ENCODE measurements around the gene TMEM184B. TPM values are rescaled to one million over a fixed set of nuclear protein-coding genes. Genes with fewer than 3 reads are reported as not detected.
A peak's percentile ranks its signal among the peaks of the same experiment; 100 is the strongest.

Gene TMEM184B
- polyA plus RNA-seq, 1 donor (not counting 4 experiments of a cell fraction or from before 2014, with no cell fraction given) = 18.8 TPM

DNA sequence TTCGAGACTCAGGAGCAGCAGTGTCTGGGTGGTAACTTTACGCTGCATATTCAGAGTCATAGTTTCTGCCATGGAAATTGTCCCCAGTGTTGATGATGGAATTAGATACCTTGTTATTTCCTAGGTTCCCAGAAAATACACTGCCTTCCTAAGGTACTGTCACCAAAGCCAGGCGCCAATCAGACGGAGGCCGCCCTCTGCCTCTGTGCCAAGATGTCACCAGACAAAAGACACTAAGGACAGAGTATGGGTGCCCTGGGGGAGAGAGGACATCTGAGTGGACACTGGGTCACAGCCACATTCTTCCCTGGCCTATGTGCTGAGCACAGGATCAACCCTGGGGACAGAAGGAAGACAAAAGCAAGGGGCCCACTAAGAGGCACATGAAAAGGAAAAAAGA, 102.3 kb downstream of the TMEM184B start:
- dilution Hi-C loops (cut with MboI; ENCODE audit: extremely low pct_ligation_motif_present, low sequenced_read_pairs) = no loop called here
- H3K9me3 ChIP-seq (ENCODE audit: control insufficient read depth, low read depth, low read length) = no peaks in the 10 kb centered on the region
- TF ChIP-seq, protein P1, sequence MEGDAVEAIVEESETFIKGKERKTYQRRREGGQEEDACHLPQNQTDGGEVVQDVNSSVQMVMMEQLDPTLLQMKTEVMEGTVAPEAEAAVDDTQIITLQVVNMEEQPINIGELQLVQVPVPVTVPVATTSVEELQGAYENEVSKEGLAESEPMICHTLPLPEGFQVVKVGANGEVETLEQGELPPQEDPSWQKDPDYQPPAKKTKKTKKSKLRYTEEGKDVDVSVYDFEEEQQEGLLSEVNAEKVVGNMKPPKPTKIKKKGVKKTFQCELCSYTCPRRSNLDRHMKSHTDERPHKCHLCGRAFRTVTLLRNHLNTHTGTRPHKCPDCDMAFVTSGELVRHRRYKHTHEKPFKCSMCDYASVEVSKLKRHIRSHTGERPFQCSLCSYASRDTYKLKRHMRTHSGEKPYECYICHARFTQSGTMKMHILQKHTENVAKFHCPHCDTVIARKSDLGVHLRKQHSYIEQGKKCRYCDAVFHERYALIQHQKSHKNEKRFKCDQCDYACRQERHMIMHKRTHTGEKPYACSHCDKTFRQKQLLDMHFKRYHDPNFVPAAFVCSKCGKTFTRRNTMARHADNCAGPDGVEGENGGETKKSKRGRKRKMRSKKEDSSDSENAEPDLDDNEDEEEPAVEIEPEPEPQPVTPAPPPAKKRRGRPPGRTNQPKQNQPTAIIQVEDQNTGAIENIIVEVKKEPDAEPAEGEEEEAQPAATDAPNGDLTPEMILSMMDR (optimal IDR thresholded peaks at IDR 0.05 in 1 of 3, IDR thresholded peaks at IDR 0.05 in 1 of 3, conservative IDR thresholded peaks at IDR 0.05 in 1 of 3; ENCODE audit: extremely low read depth in 1 of 3, insufficient read depth in 2 of 3, low read length in 3 of 3) = no peak
- no peak for TF ChIP-seq EZH2 (IDR thresholded peaks at IDR 0.05; ENCODE audit: low read length)
- DNase-seq (ENCODE audit: low read depth, low spot score) = no peak
- H3K4me3 ChIP-seq (ENCODE audit: control insufficient read depth in 2 of 3, extremely low read depth in 1 of 3, insufficient read depth in 2 of 3, low read depth in 1 of 3, low read length in 3 of 3) = no peak overlapping the region
- H3K36me3 ChIP-seq (ENCODE audit: control insufficient read depth in 2 of 2, extremely low read depth in 1 of 2, insufficient read depth in 2 of 2, low read length in 2 of 2) = no peaks in the 10 kb centered on the region
- no peaks in the 10 kb centered on the region for H4K20me1 ChIP-seq (ENCODE audit: control insufficient read depth, extremely low read depth, insufficient read depth, low read length)
- FAIRE-seq = peak; percentile 9
- no peaks in the 10 kb centered on the region for H3K9me1 ChIP-seq (ENCODE audit: control insufficient read depth, extremely low read depth, insufficient read depth, low read length)
- H3K79me2 ChIP-seq (ENCODE audit: control insufficient read depth, insufficient read depth, low read length) = no peaks in the 10 kb centered on the region
- no peak overlapping the region for H3K27ac ChIP-seq (ENCODE audit: control insufficient read depth, insufficient read depth, low read length)
- no peaks in the 10 kb centered on the region for H3K27me3 ChIP-seq (ENCODE audit: control insufficient read depth, extremely low read depth, insufficient read depth, low read length)
- peaks cover 24% of the 10 kb centered on the region for H3K4me1 ChIP-seq (ENCODE audit: control insufficient read depth, extremely low read depth, insufficient read depth, low read length)
- no peak overlapping the region for H2AFZ ChIP-seq (ENCODE audit: control insufficient read depth, low read length)
- H3K4me2 ChIP-seq (ENCODE audit: control insufficient read depth, extremely low read depth, insufficient read depth, low read depth, low read length) = no peak overlapping the region
- no peak overlapping the region for H3K9ac ChIP-seq (ENCODE audit: control insufficient read depth, extremely low read depth, insufficient read depth, low read length)

Small RNA genes lying within 50 kb of the gene (small RNA-seq; reads per million reads assigned to genes)
- 0 reads per million in 3 experiments for gene RF00017 (ENCODE audit: insufficient read length in 3 of 3, low read depth in 3 of 3, low replicate concordance in 1 of 3)
- gene RN7SL704P (ENCODE audit: insufficient read length in 3 of 3, low read depth in 3 of 3, low replicate concordance in 1 of 3) = 0 reads per million in 3 experiments

Other genes with a start within 250 kb of the TMEM184B start
- 26.8 to 33.0 TPM (median 28.8 TPM) in 3 replicates for gene PICK1, start 215.6 kb downstream of the TMEM184B start, polyA plus RNA-seq
- gene SLC16A8, start 188.8 kb downstream of the TMEM184B start, polyA plus RNA-seq = not detected in 3 replicates
- gene BAIAP2L2, start 162.3 kb downstream of the TMEM184B start, polyA plus RNA-seq = 2.3 to 4.8 TPM (median 3.2 TPM) in 3 replicates
- 4.6 to 12.1 TPM (median 5.2 TPM) in 3 replicates for gene PLA2G6, start 91.2 kb downstream of the TMEM184B start, polyA plus RNA-seq
- gene MAFF, start 71.0 kb downstream of the TMEM184B start, polyA plus RNA-seq = 8.6 to 10.5 TPM (median 10.5 TPM) in 3 replicates
- 168 to 229 TPM (median 198 TPM) in 3 replicates for gene CSNK1E, start 44.4 kb upstream of the TMEM184B start, polyA plus RNA-seq
- not detected in 3 replicates for gene KCNJ4, start 182.2 kb upstream of the TMEM184B start, polyA plus RNA-seq
- 8.3 to 11.9 TPM (median 10.1 TPM) in 3 replicates for gene KDELR3, start 195.1 kb upstream of the TMEM184B start, polyA plus RNA-seq
- 237 to 276 TPM (median 270 TPM) in 3 replicates for gene DDX17, start 233.3 kb upstream of the TMEM184B start, polyA plus RNA-seq

All from keratinocyte (primary cell).